ENCODE data around the gene ENTHD1. TPM values are rescaled to one million over a fixed set of nuclear protein-coding genes. Genes with fewer than 3 reads are reported as not detected.

The ENTHD1 gene
- total RNA-seq, 1 experiment from 2014 or later: not detected

GRCh38 chr22:39906207-39906606 lies 12.6 kb upstream of the ENTHD1 start:
- no peak overlapping the region for H2BK20ac ChIP-seq (ENCODE audit: low read depth, low read length, poor library complexity, severe bottlenecking)
- no peak overlapping the region for H3K56ac ChIP-seq (ENCODE audit: insufficient read length, low read depth, low read length)
- H4K20me1 ChIP-seq (ENCODE audit: control insufficient read depth, insufficient read depth, insufficient read length): no peaks in the 10 kb centered on the region
- H3K23me2 ChIP-seq (ENCODE audit: insufficient read length, low read depth, low read length, poor library complexity, severe bottlenecking): no peaks in the 10 kb centered on the region
- no peak for TF ChIP-seq CTCF (conservative IDR thresholded peaks at IDR 0.05)
- H3K79me1 ChIP-seq (ENCODE audit: insufficient read depth, low read depth, low read length, poor library complexity, severe bottlenecking): no peaks in the 10 kb centered on the region
- H2AFZ ChIP-seq (ENCODE audit: low read length): no peak overlapping the region
- H3K4me2 ChIP-seq (ENCODE audit: insufficient read depth, insufficient read length, low read length): no peak overlapping the region
- H2BK15ac ChIP-seq (ENCODE audit: low read depth, low read length): no peak overlapping the region
- Mint-ChIP-seq H3K27ac (no peak overlapping the region), H3K4me3 (no peak overlapping the region), H3K27me3 (ENCODE audit: low read depth) (peaks cover 13% of the 10 kb centered on the region), H3K4me1 (peaks cover 9 to 16% of the 10 kb centered on the region in 2 experiments), H3K36me3 (ENCODE audit: insufficient read depth in 1 of 3, low read depth in 3 of 3) (no peaks in the 10 kb centered on the region), H3K9me3 (no peaks in the 10 kb centered on the region)
- H3K9me3 ChIP-seq (ENCODE audit: control insufficient read depth, low read depth, low read length): no peaks in the 10 kb centered on the region
- no peak overlapping the region for H3K14ac ChIP-seq (ENCODE audit: insufficient read depth, low read length)
- no peak overlapping the region for H3K4ac ChIP-seq (ENCODE audit: low read depth, low read length)
- no peak overlapping the region for H3K27ac ChIP-seq (ENCODE audit: insufficient read length, low read depth, low read length)
- H4K91ac ChIP-seq (ENCODE audit: insufficient read length, low read depth, low read length): no peak overlapping the region
- H2BK5ac ChIP-seq (ENCODE audit: insufficient read length, low read length): no peak overlapping the region
- H2BK120ac ChIP-seq (ENCODE audit: low read depth, low read length, poor library complexity, severe bottlenecking): no peak overlapping the region
- H3K18ac ChIP-seq (ENCODE audit: insufficient read length, low read depth, low read length): no peak overlapping the region
- H2BK12ac ChIP-seq (ENCODE audit: insufficient read length, low read depth, low read length): no peak overlapping the region
- H4K5ac ChIP-seq (ENCODE audit: insufficient read length, low read depth, low read length): no peak overlapping the region
- H3K9ac ChIP-seq (ENCODE audit: extremely low read depth, insufficient read length, low read length): no peak overlapping the region
- H3K27me3 ChIP-seq (ENCODE audit: insufficient read depth, low read length): no peaks in the 10 kb centered on the region
- WGBS (ENCODE audit: extremely low coverage, insufficient read length, low lambda C conversion rate): no CpG with 5 or more reads among the region's 3 CpGs
- no peaks in the 10 kb centered on the region for H3K4me1 ChIP-seq (ENCODE audit: insufficient read depth, low read length)
- no peaks in the 10 kb centered on the region for H3K79me2 ChIP-seq (ENCODE audit: insufficient read depth, low read length)
- H2AK5ac ChIP-seq (ENCODE audit: insufficient read length, low read length): no peak overlapping the region
- H3T11ph ChIP-seq (ENCODE audit: low read length): no peak overlapping the region
- no peak overlapping the region for H4K8ac ChIP-seq (replicated peaks; ENCODE audit: insufficient read length, low read depth, low read length)
- H3K23ac ChIP-seq (ENCODE audit: insufficient read length, low read depth, low read length): no peak overlapping the region
- no peak for DNase-seq
